ENCODE measurements around the gene NFKBIZ.
A peak's percentile ranks its signal among the peaks of the same experiment; 100 is the strongest.

The NFKBIZ gene

GRCh38 chr3:101819649-101820206 is 29.6 kb upstream of the NFKBIZ start:
- no peak overlapping the region for H3K27ac ChIP-seq (replicated peaks)
- H3K27me3 ChIP-seq (ENCODE audit: insufficient read depth, poor library complexity, severe bottlenecking): no peaks in the 10 kb centered on the region
- DNase-seq (ENCODE audit: low read depth in 1 of 2, low spot score in 1 of 2): no peak
- H3K4me3 ChIP-seq (replicated peaks; ENCODE audit: insufficient read depth, low read length): no peak overlapping the region
- no peak for TF ChIP-seq GABPA (IDR thresholded peaks at IDR 0.05; ENCODE audit: low read depth)
- TF ChIP-seq REST (IDR thresholded peaks at IDR 0.05; ENCODE audit: insufficient replicate concordance, low read depth): no peak

GRCh38 chr3:101821503-101821902 is 27.8 kb upstream of the NFKBIZ start:
- no peak overlapping the region for H3K4me3 ChIP-seq (replicated peaks; ENCODE audit: insufficient read depth, low read length)
- no peak overlapping the region for H3K27ac ChIP-seq (replicated peaks)
- no peak for TF ChIP-seq REST (IDR thresholded peaks at IDR 0.05; ENCODE audit: insufficient replicate concordance, low read depth)
- no peak for TF ChIP-seq SPI1 (IDR thresholded peaks at IDR 0.05; ENCODE audit: borderline replicate concordance, low read depth)
- TF ChIP-seq CTCF (IDR thresholded peaks at IDR 0.05; ENCODE audit: insufficient read depth, low read length): no peak
- no peak for TF ChIP-seq POLR2AphosphoS5 (IDR thresholded peaks at IDR 0.05; ENCODE audit: low read depth)
- no peak for TF ChIP-seq GABPA (IDR thresholded peaks at IDR 0.05; ENCODE audit: low read depth)
- DNase-seq (ENCODE audit: low read depth in 1 of 2, low spot score in 1 of 2): no peak
- H3K27me3 ChIP-seq (ENCODE audit: insufficient read depth, poor library complexity, severe bottlenecking): no peaks in the 10 kb centered on the region

GRCh38 chr3:101823525-101823924 is 25.8 kb upstream of the NFKBIZ start:
- no peaks in the 10 kb centered on the region for H3K27me3 ChIP-seq (ENCODE audit: insufficient read depth, poor library complexity, severe bottlenecking)
- TF ChIP-seq REST (IDR thresholded peaks at IDR 0.05; ENCODE audit: insufficient replicate concordance, low read depth): no peak
- TF ChIP-seq POLR2AphosphoS5 (IDR thresholded peaks at IDR 0.05; ENCODE audit: low read depth): no peak
- TF ChIP-seq GABPA (IDR thresholded peaks at IDR 0.05; ENCODE audit: low read depth): no peak
- no peak for TF ChIP-seq SPI1 (IDR thresholded peaks at IDR 0.05; ENCODE audit: borderline replicate concordance, low read depth)
- TF ChIP-seq CTCF (IDR thresholded peaks at IDR 0.05; ENCODE audit: insufficient read depth, low read length): no peak
- no peak overlapping the region for H3K27ac ChIP-seq (replicated peaks)
- DNase-seq (ENCODE audit: low read depth in 1 of 2, low spot score in 1 of 2): peak in 1 of 2 experiments; percentile 25
- no peak overlapping the region for H3K4me3 ChIP-seq (replicated peaks; ENCODE audit: insufficient read depth, low read length)
